AG09309 (cell line): ENCODE data around the gene TNRC6B.

Experiments used
- DNase-seq: peaks from one replicate; pipeline ENCODE4 v3.0.0-alpha.2; 2010; ENCODE audit warnings: low read depth
- H3K4me3 ChIP-seq: 2 replicates; pipeline ENCODE4 v1.5.1; 2011; ENCODE audit warnings: mild to moderate bottlenecking, low read depth, low read length, moderate library complexity; ENCODE audit not compliant: control insufficient read depth
- CTCF ChIP-seq: IDR thresholded peaks from 2 replicates; pipeline ENCODE4 v1.5.1; 2011; ENCODE audit warnings: mild to moderate bottlenecking, low read depth, low read length, inconsistent platforms; ENCODE audit not compliant: insufficient read depth, control insufficient read depth; ENCODE audit errors: missing control alignments

The TNRC6B gene

GRCh38 chr22:40313007-40313406, 135.3 kb downstream of the TNRC6B start:
- no peak overlapping the region for H3K4me3 ChIP-seq
- no peak for TF ChIP-seq CTCF
- DNase-seq = no peak

- no peak for TF ChIP-seq CTCF
- no peak overlapping the region for H3K4me3 ChIP-seq
- no peak for DNase-seq
These were observed 136.3 kb downstream of the TNRC6B start for GRCh38 chr22:40314041-40314440.

GRCh38 chr22:40320687-40321086, 143.0 kb downstream of the TNRC6B start:
- DNase-seq = no peak
- TF ChIP-seq CTCF = no peak

GRCh38 chr22:40322021-40322420, 144.3 kb downstream of the TNRC6B start:
- no peak overlapping the region for H3K4me3 ChIP-seq
- no peak for TF ChIP-seq CTCF
- DNase-seq = no peak

More at GRCh38 chr22:40320687-40321086, 143.0 kb downstream of the TNRC6B start:
- no peak overlapping the region for H3K4me3 ChIP-seq

- no peak for DNase-seq
- no peak for TF ChIP-seq CTCF
- H3K4me3 ChIP-seq = no peak overlapping the region
These were observed 145.2 kb downstream of the TNRC6B start for GRCh38 chr22:40322818-40323447.

GRCh38 chr22:40323681-40324171, 146.0 kb downstream of the TNRC6B start:
- no peak for DNase-seq
- no peak for TF ChIP-seq CTCF

More at GRCh38 chr22:40323681-40324171, 146.0 kb downstream of the TNRC6B start:
- no peak overlapping the region for H3K4me3 ChIP-seq
